Activated CD8-positive, alpha-beta memory T cell treated with anti-CD3 and anti-CD28 coated beads, Interleukin-2, amount 50 U/mL, for 1 hour (primary cell): ENCODE results near the gene KAZN.

ENCODE experiments used
- DNase-seq: peaks from one replicate; pipeline ENCODE4 v3.0.0-alpha.2; 2020; ENCODE audit errors: extremely low read depth

KAZN gene

DNA sequence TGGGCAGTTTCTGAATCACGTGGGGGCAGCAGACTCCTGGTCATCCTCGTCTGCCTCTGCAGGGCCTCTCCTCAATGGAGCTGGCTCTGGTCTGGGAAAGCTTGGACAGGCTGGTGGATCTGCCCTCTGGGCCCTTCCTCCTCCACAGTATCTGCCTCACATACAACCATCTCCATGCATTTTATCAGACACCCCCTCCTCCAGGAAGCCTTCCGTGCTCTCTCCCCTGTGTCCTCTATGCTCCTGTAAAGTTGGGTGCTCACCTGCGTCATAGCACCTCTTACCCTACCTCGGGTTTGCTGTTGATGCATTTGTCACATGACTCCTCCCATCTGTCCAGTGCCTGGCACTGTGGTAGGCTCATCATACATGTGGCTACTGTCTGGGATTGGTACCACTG is 459.3 kb downstream of the KAZN start:
- DNase-seq: no peak

GRCh38 chr1:15058261-15058660 is 459.8 kb downstream of the KAZN start:
- no peak for DNase-seq

DNA sequence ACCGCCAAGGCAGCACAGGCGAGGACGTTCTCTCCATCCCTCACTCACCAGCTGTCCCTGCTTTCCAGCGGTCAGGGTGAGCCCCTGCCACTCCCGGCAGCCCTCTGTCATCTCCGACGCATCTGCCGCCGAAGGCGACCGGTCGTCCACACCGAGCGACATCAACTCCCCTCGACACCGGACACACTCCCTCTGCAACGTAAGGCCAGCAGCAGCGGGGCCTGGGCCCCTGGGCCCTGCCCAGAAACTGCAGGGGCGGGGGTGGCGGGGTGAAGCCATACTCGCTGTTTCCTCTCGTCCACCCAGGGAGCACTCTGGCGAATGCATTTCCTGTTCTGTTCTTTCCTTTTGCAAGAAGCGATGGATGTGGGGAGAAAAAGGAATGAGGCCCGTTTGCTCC is 461.6 kb downstream of the KAZN start:
- no peak for DNase-seq

GRCh38 chr1:15062479-15063099 is 464.1 kb downstream of the KAZN start:
- DNase-seq: no peak

- DNase-seq: no peak
Observed at GRCh38 chr1:15063346-15063745, 464.9 kb downstream of the KAZN start.

DNA sequence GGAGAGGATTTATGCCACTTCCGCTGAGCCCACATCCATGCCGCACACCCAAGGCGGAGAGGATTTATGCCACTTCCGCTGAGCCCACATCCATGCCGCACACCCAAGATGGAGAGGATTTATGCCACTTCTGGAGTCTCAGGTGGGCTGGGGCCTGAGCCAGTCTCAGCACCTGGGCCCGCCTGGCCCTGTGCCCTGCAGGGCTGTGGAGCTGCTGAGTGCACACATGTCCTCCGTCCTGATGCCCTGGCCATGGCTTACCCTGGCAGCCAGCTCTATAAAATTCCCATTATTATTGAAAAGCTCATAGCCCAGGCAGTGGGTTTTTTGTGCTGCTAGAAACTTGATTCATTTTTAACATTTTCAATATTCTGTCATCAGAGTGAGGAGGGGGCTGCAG is 465.3 kb downstream of the KAZN start:
- no peak for DNase-seq

- DNase-seq: no peak
Observed at GRCh38 chr1:15064217-15064929, 465.9 kb downstream of the KAZN start.

DNA sequence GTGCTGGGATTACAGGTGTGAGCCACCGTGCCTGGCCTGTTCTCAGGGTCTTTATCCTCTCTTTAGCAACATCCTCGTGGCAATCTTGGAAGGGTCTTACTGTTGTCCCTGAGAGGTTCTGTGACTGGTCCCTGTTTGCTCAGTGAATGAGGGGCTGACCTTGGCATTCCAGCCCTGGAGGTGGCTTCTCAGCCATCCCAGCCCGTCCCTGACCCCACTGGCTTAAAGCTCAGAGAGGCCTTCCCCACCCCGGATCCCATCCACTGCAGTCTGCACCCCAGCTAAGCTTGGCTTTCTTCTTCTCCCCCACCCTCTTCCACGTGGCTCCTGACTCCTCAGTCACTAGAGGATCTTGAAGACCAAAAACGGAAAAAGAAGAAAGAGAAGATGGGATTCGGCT is 466.8 kb downstream of the KAZN start:
- no peak for DNase-seq

DNA sequence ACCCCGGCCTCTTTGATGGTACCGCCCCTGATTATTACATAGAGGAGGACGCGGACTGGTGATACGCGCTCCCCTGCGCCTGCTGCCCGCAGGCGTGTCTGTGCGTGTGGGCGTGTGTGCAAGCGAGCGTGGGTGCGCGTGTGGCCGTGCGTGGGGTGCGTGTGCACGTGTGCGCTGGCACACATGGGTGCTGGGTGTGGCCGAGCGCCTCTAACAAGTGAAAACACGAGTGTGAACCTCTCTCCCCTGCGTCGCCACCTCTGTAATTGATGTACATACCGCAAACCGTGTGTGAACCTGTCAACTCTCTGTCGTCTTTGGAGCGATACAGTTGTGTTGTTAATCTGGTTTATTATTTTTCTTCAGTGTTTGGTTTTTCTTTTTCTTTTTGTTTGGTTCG is 467.3 kb downstream of the KAZN start:
- DNase-seq: no peak

- no peak for DNase-seq
Observed at GRCh38 chr1:15066191-15066590, 467.7 kb downstream of the KAZN start.

GRCh38 chr1:15067148-15067547 is 468.7 kb downstream of the KAZN start:
- DNase-seq: no peak

- no peak for DNase-seq
Observed at GRCh38 chr1:15068152-15068551, 469.7 kb downstream of the KAZN start.

DNA sequence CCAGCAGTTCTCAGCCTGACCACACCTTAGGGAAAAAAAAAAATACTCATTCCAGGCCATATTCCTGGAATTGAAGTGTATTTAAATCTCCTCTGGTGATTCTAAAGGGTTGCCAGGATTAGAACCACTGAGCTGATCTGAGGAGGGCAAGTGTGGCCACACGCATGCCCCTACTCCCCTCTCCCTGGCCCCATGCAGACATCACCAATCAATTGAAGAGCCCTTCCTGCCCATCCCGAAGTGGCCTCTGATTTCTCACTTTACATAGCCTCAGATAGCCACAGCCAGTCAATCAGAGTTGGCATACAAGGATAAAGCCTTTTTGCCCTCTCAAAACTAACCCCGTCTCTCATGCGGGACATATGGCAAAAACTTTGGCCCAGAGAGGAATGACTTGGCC is 470.5 kb downstream of the KAZN start:
- no peak for DNase-seq

GRCh38 chr1:15070145-15070748 is 471.8 kb downstream of the KAZN start:
- DNase-seq: no peak

DNA sequence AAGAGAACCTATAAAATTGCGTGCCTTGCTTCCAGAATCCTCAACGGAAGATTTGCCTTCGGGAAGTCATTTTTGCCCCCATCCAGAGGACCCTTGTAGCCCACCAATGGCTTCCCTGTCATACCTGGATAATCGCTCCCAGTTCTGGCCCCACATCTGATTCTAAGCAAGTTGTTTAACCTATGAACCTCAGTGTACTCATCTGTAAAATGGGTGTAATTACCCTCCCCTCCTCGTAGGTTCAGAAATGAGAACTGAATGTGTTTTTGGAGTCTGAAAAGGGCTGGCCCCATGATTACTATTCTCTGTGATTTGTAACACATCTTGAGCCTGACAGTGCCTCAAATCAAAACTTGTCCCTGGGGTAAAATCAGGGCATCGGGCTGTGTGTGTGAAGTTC is 473.5 kb downstream of the KAZN start:
- DNase-seq: no peak

- no peak for DNase-seq
Observed at GRCh38 chr1:15073799-15074308, 475.4 kb downstream of the KAZN start.

- no peak for DNase-seq
Observed at GRCh38 chr1:15075175-15075574, 476.7 kb downstream of the KAZN start.

DNA sequence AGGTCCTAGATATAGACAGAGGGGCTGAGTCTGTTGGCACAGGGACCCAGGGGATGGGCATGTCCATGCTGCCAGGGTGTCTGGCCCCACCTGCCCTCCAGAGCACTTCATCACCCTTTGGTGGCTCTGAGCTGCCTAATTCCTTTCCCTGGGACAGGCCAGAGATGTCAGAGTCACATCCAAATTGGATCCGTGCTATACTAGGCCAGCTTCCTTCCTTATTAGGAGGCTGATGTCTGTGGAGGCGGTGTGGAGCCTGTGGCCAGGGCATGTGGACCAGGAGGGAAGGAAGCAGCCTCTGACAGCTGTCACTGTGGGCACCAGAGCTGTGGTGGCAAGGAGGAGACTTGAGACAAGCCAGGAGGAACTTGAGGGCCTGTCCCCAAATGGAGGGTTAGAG is 477.3 kb downstream of the KAZN start:
- no peak for DNase-seq

- no peak for DNase-seq
Observed at GRCh38 chr1:15076807-15077206, 478.3 kb downstream of the KAZN start.

GRCh38 chr1:15077384-15077783 is 478.9 kb downstream of the KAZN start:
- DNase-seq: no peak

- DNase-seq: no peak
Observed at GRCh38 chr1:15080328-15081007, 482.0 kb downstream of the KAZN start.

- DNase-seq: no peak
Observed at GRCh38 chr1:15081102-15081501, 482.6 kb downstream of the KAZN start.

DNA sequence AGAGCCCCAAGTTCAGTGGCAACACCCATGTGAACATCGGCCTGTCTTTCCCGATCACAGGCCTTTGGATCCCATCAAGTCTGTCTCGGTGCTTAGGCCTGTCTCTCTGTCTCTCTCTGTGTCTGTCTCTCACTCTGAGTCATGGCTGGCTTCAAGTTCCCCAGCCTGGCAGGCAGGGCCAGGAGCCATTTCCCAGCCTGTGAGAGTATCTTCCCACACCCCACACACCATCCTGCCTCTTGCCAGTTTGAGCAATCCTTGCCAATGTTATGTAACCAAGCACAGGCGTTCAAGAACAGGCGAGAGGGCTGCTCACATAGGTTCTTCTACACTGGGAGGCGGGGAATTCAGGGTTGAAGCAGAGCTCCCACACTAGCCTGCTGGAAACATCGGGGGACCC is 485.1 kb downstream of the KAZN start:
- no peak for DNase-seq
